HepG2 (cell line): Measurements from ENCODE around the gene CALHM5. TPM values are rescaled to one million over a fixed set of nuclear protein-coding genes. Genes with fewer than 3 reads are reported as not detected.

Experiments
- ATAC-seq: fragments of 200-7000 bp; cut with Tn5 transposase; 3 replicates; pipeline ENCODE4 v1.9.1; 2020; ENCODE audit warnings: mild to moderate bottlenecking, moderate library complexity
- BruUV-seq: library from RNA; stranded (reverse); fragments of 400-500 nt; replicated peaks from 2 replicates; lab custom pipeline; 2021; lab: Mats Ljungman, UMichigan
- CTCF ChIA-PET: fragments of 300-600 bp; formaldehyde crosslinking; extraction: SDS; loops from one replicate; lab custom pipeline; 2021; ENCODE audit warnings: low total read pairs, inconsistent platforms, low intra/inter-chr PET ratio; lab: Yijun Ruan, JAX
- POLR2A ChIA-PET: fragments of 350-600 bp; sonication (Branson Sonifier 250); formaldehyde crosslinking; loops from one replicate; lab custom pipeline; 2020; ENCODE audit warnings: antibody characterized with exemption, inconsistent platforms; lab: Yijun Ruan, JAX
- DNase-seq: peaks from one replicate; pipeline ENCODE4 v3.0.0-alpha.2; 2015; ENCODE audit warnings: low spot score
- FAIRE-seq: peaks from 3 replicates; lab custom pipeline; 2011; peaks lifted over from hg19 to GRCh38; lab: Jason Lieb, UNC
- H2AFZ ChIP-seq: one replicate; pipeline ENCODE4 v1.6.1; 2011; ENCODE audit warnings: low read length, inconsistent platforms
- H3K27ac ChIP-seq: fragments of 300-600 bp; 3 replicates; pipeline ENCODE4 v1.8.0; 2011; ENCODE audit warnings: mixed run types, mild to moderate bottlenecking, mixed read lengths, low read length, inconsistent platforms; ENCODE audit not compliant: insufficient read depth; ENCODE audit errors: extremely low read length
- H3K27me3 ChIP-seq, 2 experiments: fragments of 200-600 bp in 1 of 2; 2 replicates in 1 of 2; 3 replicates in 1 of 2; pipeline versions ENCODE4 v1.6.0 to v1.8.0; 2011; ENCODE audit warnings: low read length in 2 of 2, mild to moderate bottlenecking in 2 of 2, moderate library complexity in 2 of 2, inconsistent platforms in 1 of 2; ENCODE audit not compliant: insufficient read depth in 2 of 2, control insufficient read depth in 1 of 2
- H3K36me3 ChIP-seq, 2 experiments: fragments of 200-600 bp in 1 of 2; replicated peaks in 1 of 2; 2 replicates in 1 of 2; 3 replicates in 1 of 2; pipeline versions ENCODE4 v1.5.1 to v1.8.0; 2011; ENCODE audit warnings: low read length in 2 of 2, inconsistent platforms in 1 of 2; ENCODE audit not compliant: insufficient read depth in 2 of 2, control insufficient read depth in 1 of 2
- H3K4me1 ChIP-seq: 2 replicates; pipeline ENCODE4 v1.5.1; 2012; ENCODE audit warnings: low read length, inconsistent platforms; ENCODE audit not compliant: insufficient read depth
- H3K4me2 ChIP-seq: 2 replicates; pipeline ENCODE4 v1.6.0; 2011; ENCODE audit warnings: low read depth, low read length, inconsistent platforms
- H3K4me3 ChIP-seq, 3 experiments: fragments of 200-600 bp in 1 of 3; sonication (generic), shearing (Covaris generic) in 1 of 3; replicated peaks in 1 of 3; 2 replicates each; pipeline ENCODE4 v1.5.1; 2011 to 2016; ENCODE audit warnings: low read length in 3 of 3, inconsistent platforms in 2 of 3, low read depth in 2 of 3, mild to moderate bottlenecking in 2 of 3, control low read depth in 1 of 3, mixed read lengths in 1 of 3; ENCODE audit not compliant: insufficient read depth in 1 of 3
- H3K79me2 ChIP-seq: one replicate; pipeline ENCODE4 v1.6.1; 2011; ENCODE audit warnings: low read length, inconsistent platforms; ENCODE audit not compliant: insufficient read depth
- H3K9ac ChIP-seq: 2 replicates; pipeline ENCODE4 v1.6.0; 2011; ENCODE audit warnings: mild to moderate bottlenecking, low read depth, low read length, inconsistent platforms; ENCODE audit not compliant: insufficient read depth
- H3K9me3 ChIP-seq: 2 replicates; pipeline ENCODE4 v1.5.1; 2012; ENCODE audit warnings: mild to moderate bottlenecking, low read length
- H4K20me1 ChIP-seq: 2 replicates; pipeline ENCODE4 v1.6.0; 2011; ENCODE audit warnings: inconsistent platforms, mild to moderate bottlenecking, low read length, moderate library complexity; ENCODE audit not compliant: insufficient read depth
- GABPA ChIP-seq, 2 experiments: IDR thresholded peaks; 2 replicates each; pipeline ENCODE4 v1.6.1; 2011 to 2016; ENCODE audit warnings: low read depth in 2 of 2, low read length in 1 of 2, missing biosample characterization in 1 of 2, missing genetic modification characterization in 1 of 2
- HNF4A ChIP-seq: sonication (generic); formaldehyde crosslinking; IDR thresholded peaks from 2 replicates; pipeline ENCODE4 v1.4.0; 2020; ENCODE audit warnings: missing genetic modification reagents
- LCORL ChIP-seq, 2 experiments: fragments of 450-650 bp in 1 of 2; sonication (generic) in 1 of 2; formaldehyde crosslinking in 1 of 2; IDR thresholded peaks; 2 replicates each; pipeline versions ENCODE4 v1.5.0 to v1.6.1; 2017 to 2020; ENCODE audit warnings: antibody characterized with exemption in 1 of 2, missing genetic modification reagents in 1 of 2
- NFYB ChIP-seq: sonication (generic); formaldehyde crosslinking; IDR thresholded peaks from 2 replicates; pipeline ENCODE4 v1.4.0; 2020; ENCODE audit warnings: missing genetic modification reagents
- RCOR2 ChIP-seq: IDR thresholded peaks from 2 replicates; pipeline ENCODE4 v1.6.1; 2016; ENCODE audit warnings: missing biosample characterization, missing genetic modification reagents
- SMAD3 ChIP-seq: sonication (generic); formaldehyde crosslinking; IDR thresholded peaks from 2 replicates; pipeline ENCODE4 v1.4.0; 2020; ENCODE audit warnings: missing genetic modification reagents
- SUZ12 ChIP-seq: fragments of 150-350 bp; IDR thresholded peaks from 2 replicates; pipeline ENCODE4 v1.6.1; 2014; ENCODE audit warnings: low read depth, low read length
- YEATS4 ChIP-seq: sonication (generic); formaldehyde crosslinking; IDR thresholded peaks from 2 replicates; pipeline ENCODE4 v1.4.0; 2020; ENCODE audit warnings: missing genetic modification reagents, borderline replicate concordance
- ZBTB7A ChIP-seq: sonication (generic); formaldehyde crosslinking; IDR thresholded peaks from 2 replicates; pipeline ENCODE4 v1.8.0; 2022; ENCODE audit warnings: mild to moderate bottlenecking, missing genetic modification reagents
- ZNF263 ChIP-seq: sonication (generic); formaldehyde crosslinking; IDR thresholded peaks from 2 replicates; pipeline ENCODE4 v1.4.0; 2020; ENCODE audit warnings: missing genetic modification reagents
- ZNF33B ChIP-seq: sonication (generic); formaldehyde crosslinking; IDR thresholded peaks from 2 replicates; pipeline ENCODE4 v1.5.1; 2020; ENCODE audit warnings: mild to moderate bottlenecking, missing genetic modification reagents
- ZNF547 ChIP-seq: sonication (generic); formaldehyde crosslinking; IDR thresholded peaks from 2 replicates; pipeline ENCODE4 v1.5.1; 2020; ENCODE audit warnings: mild to moderate bottlenecking, missing genetic modification reagents
- WGBS: methylation state at CpG from one replicate; pipeline ENCODE4 v1.1.6; 2017; ENCODE audit warnings: low lambda C conversion rate; 5-methylcytosine and 5-hydroxymethylcytosine counted together
- in situ Hi-C: cut with HindIII; loops from 2 replicates; pipeline ENCODE4 v1.10.0; 2017; ENCODE audit warnings: low pct_unique_long_range_greater_than_20kb; ENCODE audit not compliant: extremely low pct_ligation_motif_present
- intact Hi-C: fragments of 100-400 bp; cut with micrococcal nuclease; formaldehyde crosslinking; loops from one replicate; pipeline ENCODE4 v1.10.0; 2022; ENCODE audit not compliant: unreplicated experiment
- polyA plus RNA-seq, 8 experiments: library from polyadenylated mRNA; depleted of rRNA in 3 of 8; stranded (reverse) in 7 of 8; unstranded in 1 of 8; fragments of >200 nt; fragmentation: Illumina TruSeq in 4 of 8; extraction: Trizol in 4 of 8; gene quantifications; 2 replicates each; pipeline versions ENCODE4 v1.2.1 to v1.2.3, GENCODE V29; 2011 to 2016; ENCODE audit warnings: low read depth in 4 of 8, missing spikeins in 1 of 8, mixed read lengths in 1 of 8; ENCODE audit not compliant: insufficient read depth in 1 of 8
- total RNA-seq, 5 experiments: library from RNA; depleted of rRNA; stranded (reverse); fragments of >200 nt; fragmentation: Illumina TruSeq; extraction: Trizol; gene quantifications; 2 replicates each; pipeline ENCODE4 v1.2.3, GENCODE V29; 2016; ENCODE audit warnings: low read depth in 1 of 5
- TF ChIP-seq, protein P1 (sequence below): sonication (generic); formaldehyde crosslinking; IDR thresholded peaks from 2 replicates; pipeline ENCODE4 v1.4.0; 2020; ENCODE audit warnings: missing genetic modification reagents
- TF ChIP-seq, protein P2 (sequence below): IDR thresholded peaks from 2 replicates; pipeline ENCODE4 v1.6.1; 2016; ENCODE audit warnings: control low read depth

CALHM5 gene
- total and polyA plus RNA-seq, 2 of the 13 experiments (the other 11 are each of a cell fraction or from before 2014, with no cell fraction given) = not detected

DNA sequence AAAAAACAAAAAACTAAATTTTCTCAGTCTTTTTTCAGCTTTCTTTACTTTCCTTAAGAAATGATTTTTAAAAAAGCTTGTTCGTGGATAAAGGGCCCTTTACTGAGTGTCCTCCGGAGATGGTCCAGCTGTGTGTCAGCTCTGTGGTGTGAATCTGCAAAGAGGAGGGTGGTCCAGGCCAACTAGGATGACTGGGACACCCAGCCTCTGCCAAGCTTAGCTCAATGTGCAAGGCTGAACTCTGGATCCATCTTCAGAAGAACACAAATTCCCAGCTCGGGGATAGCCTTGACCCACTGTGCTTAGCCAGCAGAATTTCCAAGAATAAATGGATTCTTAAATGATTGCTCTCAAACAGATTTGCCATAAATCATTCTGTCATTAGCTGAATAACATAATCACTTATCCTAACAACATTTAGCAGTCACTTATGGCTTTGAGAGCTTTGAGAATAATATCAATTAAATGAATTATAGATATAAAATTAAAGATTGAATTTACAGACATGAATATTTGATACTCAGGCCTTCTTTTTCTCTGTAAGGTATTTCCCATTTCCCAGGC, 14.2 kb upstream of the CALHM5 start:
- no peak for DNase-seq
- Histone ChIP-seq H2AFZ (no peak overlapping the region), H3K36me3 (no peaks in the 10 kb centered on the region), H3K27me3 (no peaks in the 10 kb centered on the region; a peak in 1 of 5 replicates), H3K9ac (no peak overlapping the region), H3K4me1 (peaks cover 5% of the 10 kb centered on the region), H3K79me2 (no peaks in the 10 kb centered on the region), H4K20me1 (no peaks in the 10 kb centered on the region), H3K4me2 (no peak overlapping the region), H3K27ac (no peak overlapping the region), H3K4me3 (no peak overlapping the region), H3K9me3 (no peaks in the 10 kb centered on the region)
- no TSS peak for BruUV-seq
- no peak for FAIRE-seq
- intact Hi-C loops = no loop called here
- CTCF ChIA-PET = no interaction called here
- in situ Hi-C loops = no loop called here
- no peak for ATAC-seq
- WGBS = 24% methylated on average over 3 of the region's 3 CpGs
- POLR2A ChIA-PET = no interaction called here
- TF ChIP-seq NFYB (CRISPR knock-in tag) = no peak
- TF ChIP-seq, protein P1, sequence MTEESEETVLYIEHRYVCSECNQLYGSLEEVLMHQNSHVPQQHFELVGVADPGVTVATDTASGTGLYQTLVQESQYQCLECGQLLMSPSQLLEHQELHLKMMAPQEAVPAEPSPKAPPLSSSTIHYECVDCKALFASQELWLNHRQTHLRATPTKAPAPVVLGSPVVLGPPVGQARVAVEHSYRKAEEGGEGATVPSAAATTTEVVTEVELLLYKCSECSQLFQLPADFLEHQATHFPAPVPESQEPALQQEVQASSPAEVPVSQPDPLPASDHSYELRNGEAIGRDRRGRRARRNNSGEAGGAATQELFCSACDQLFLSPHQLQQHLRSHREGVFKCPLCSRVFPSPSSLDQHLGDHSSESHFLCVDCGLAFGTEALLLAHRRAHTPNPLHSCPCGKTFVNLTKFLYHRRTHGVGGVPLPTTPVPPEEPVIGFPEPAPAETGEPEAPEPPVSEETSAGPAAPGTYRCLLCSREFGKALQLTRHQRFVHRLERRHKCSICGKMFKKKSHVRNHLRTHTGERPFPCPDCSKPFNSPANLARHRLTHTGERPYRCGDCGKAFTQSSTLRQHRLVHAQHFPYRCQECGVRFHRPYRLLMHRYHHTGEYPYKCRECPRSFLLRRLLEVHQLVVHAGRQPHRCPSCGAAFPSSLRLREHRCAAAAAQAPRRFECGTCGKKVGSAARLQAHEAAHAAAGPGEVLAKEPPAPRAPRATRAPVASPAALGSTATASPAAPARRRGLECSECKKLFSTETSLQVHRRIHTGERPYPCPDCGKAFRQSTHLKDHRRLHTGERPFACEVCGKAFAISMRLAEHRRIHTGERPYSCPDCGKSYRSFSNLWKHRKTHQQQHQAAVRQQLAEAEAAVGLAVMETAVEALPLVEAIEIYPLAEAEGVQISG (CRISPR knock-in tag) = no peak
- TF ChIP-seq ZBTB7A (CRISPR knock-in tag) = no peak
- TF ChIP-seq YEATS4 (CRISPR knock-in tag) = no peak
- TF ChIP-seq LCORL (IDR thresholded peaks at IDR 0.05) = no peak
- TF ChIP-seq LCORL (CRISPR knock-in tag; IDR thresholded peaks at IDR 0.05) = no peak
- TF ChIP-seq ZNF33B (CRISPR knock-in tag) = no peak
- TF ChIP-seq SUZ12 = no peak
- no peak for TF ChIP-seq HNF4A
- TF ChIP-seq GABPA (IDR thresholded peaks at IDR 0.05; ENCODE audit: low read depth, low read length) = no peak
- TF ChIP-seq GABPA (CRISPR knock-in tag; IDR thresholded peaks at IDR 0.05; ENCODE audit: low read depth) = no peak
- TF ChIP-seq ZNF263 (CRISPR knock-in tag) = no peak
- TF ChIP-seq ZNF547 (CRISPR knock-in tag) = no peak
- TF ChIP-seq, protein P2, sequence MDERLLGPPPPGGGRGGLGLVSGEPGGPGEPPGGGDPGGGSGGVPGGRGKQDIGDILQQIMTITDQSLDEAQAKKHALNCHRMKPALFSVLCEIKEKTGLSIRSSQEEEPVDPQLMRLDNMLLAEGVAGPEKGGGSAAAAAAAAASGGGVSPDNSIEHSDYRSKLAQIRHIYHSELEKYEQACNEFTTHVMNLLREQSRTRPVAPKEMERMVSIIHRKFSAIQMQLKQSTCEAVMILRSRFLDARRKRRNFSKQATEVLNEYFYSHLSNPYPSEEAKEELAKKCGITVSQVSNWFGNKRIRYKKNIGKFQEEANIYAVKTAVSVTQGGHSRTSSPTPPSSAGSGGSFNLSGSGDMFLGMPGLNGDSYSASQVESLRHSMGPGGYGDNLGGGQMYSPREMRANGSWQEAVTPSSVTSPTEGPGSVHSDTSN (CRISPR knock-in tag) = no peak
- TF ChIP-seq RCOR2 = no peak
- no peak for TF ChIP-seq SMAD3 (CRISPR knock-in tag)
